Measurements from ENCODE around the gene BCKDHB.

Gene BCKDHB

GRCh38 chr6:80251321-80251720, 144.8 kb downstream of the BCKDHB start:
- TF ChIP-seq CTCF (conservative IDR thresholded peaks at IDR 0.05; ENCODE audit: low read depth) = no peak
- CTCF ChIA-PET = no interaction called here
- no peak overlapping the region for H3K27ac ChIP-seq
- no peak for DNase-seq (ENCODE audit: low spot score)
- POLR2A ChIA-PET (ENCODE audit: low non-redundant PET) = no interaction called here

GRCh38 chr6:80254716-80255115, 148.2 kb downstream of the BCKDHB start:
- POLR2A ChIA-PET (ENCODE audit: low non-redundant PET) = no interaction called here
- no peak overlapping the region for H3K27ac ChIP-seq
- no peak for TF ChIP-seq CTCF (conservative IDR thresholded peaks at IDR 0.05; ENCODE audit: low read depth)
- no peak for DNase-seq (ENCODE audit: low spot score)
- CTCF ChIA-PET = no interaction called here

- no peak for DNase-seq (ENCODE audit: low spot score)
- CTCF ChIA-PET = no interaction called here
- no peak overlapping the region for H3K27ac ChIP-seq
- POLR2A ChIA-PET (ENCODE audit: low non-redundant PET) = no interaction called here
- TF ChIP-seq CTCF (conservative IDR thresholded peaks at IDR 0.05; ENCODE audit: low read depth) = no peak
Measured at GRCh38 chr6:80256691-80257090, 150.2 kb downstream of the BCKDHB start.

GRCh38 chr6:80259118-80259517, 152.6 kb downstream of the BCKDHB start:
- CTCF ChIA-PET = no interaction called here
- no peak for DNase-seq (ENCODE audit: low spot score)
- POLR2A ChIA-PET (ENCODE audit: low non-redundant PET) = no interaction called here
- H3K27ac ChIP-seq = no peak overlapping the region
- no peak for TF ChIP-seq CTCF (conservative IDR thresholded peaks at IDR 0.05; ENCODE audit: low read depth)

- no peak for TF ChIP-seq CTCF (conservative IDR thresholded peaks at IDR 0.05; ENCODE audit: low read depth)
- H3K27ac ChIP-seq = no peak overlapping the region
- ChIA-PET POLR2A (ENCODE audit: low non-redundant PET) (no interaction called here), CTCF (no interaction called here)
- no peak for DNase-seq (ENCODE audit: low spot score)
Measured at GRCh38 chr6:80263585-80263984, 157.1 kb downstream of the BCKDHB start.

GRCh38 chr6:80268865-80269730, 162.6 kb downstream of the BCKDHB start:
- TF ChIP-seq CTCF (conservative IDR thresholded peaks at IDR 0.05; ENCODE audit: low read depth) = no peak
- POLR2A ChIA-PET (ENCODE audit: low non-redundant PET) = no interaction called here
- CTCF ChIA-PET = no interaction called here
- no peak overlapping the region for H3K27ac ChIP-seq
- no peak for DNase-seq (ENCODE audit: low spot score)
